SK-N-SH (cell line): ENCODE data around the gene FOXA1. TPM values are rescaled to one million over a fixed set of nuclear protein-coding genes. Genes with fewer than 3 reads are reported as not detected.

ENCODE experiments used
- CTCF ChIA-PET: fragments of 300-600, 350-600 bp; formaldehyde crosslinking; extraction: SDS; loops from one replicate; lab custom pipeline; 2021; lab: Yijun Ruan, JAX
- POLR2A ChIA-PET: fragments of 350-600 bp; sonication (Branson Sonifier 250); formaldehyde crosslinking; extraction: SDS; loops from one replicate; lab custom pipeline; 2020; ENCODE audit warnings: antibody characterized with exemption, inconsistent platforms; lab: Yijun Ruan, JAX
- DNase-seq: peaks from one replicate; pipeline ENCODE4 v3.0.0; 2012
- H2AFZ ChIP-seq: fragments of 200-600 bp; sonication (generic); 2 replicates; pipeline ENCODE4 v1.8.1; 2016; ENCODE audit warnings: antibody characterized with exemption, mild to moderate bottlenecking, low read depth
- H3F3A ChIP-seq: fragments of 200-600 bp; sonication (generic); replicated peaks from 2 replicates; pipeline ENCODE3; 2016; ENCODE audit warnings: antibody characterized with exemption, mild to moderate bottlenecking; ENCODE audit not compliant: insufficient read depth
- H3K27ac ChIP-seq, 2 experiments: fragments of 200-500 bp in 1 of 2; fragments of 200-600 bp in 1 of 2; sonication (Bioruptor generic) in 1 of 2; sonication (generic), shearing (Covaris generic) in 1 of 2; 2 replicates each; pipeline versions ENCODE4 v1.5.1 to v1.6.1; 2014 to 2016; ENCODE audit warnings: low read depth in 2 of 2, inconsistent platforms in 1 of 2, low read length in 1 of 2, mild to moderate bottlenecking in 1 of 2, mixed read lengths in 1 of 2
- H3K27me3 ChIP-seq: fragments of 200-600 bp; sonication (generic), shearing (Covaris generic); 2 replicates; pipeline ENCODE4 v1.6.1; 2016; ENCODE audit warnings: mixed run types; ENCODE audit not compliant: insufficient read depth
- H3K36me3 ChIP-seq, 2 experiments: fragments of 200-500 bp in 1 of 2; fragments of 200-600 bp in 1 of 2; sonication (Bioruptor generic) in 1 of 2; sonication (generic) in 1 of 2; replicated peaks in 1 of 2; 2 replicates each; pipeline versions ENCODE3 to v1.5.1; 2014 to 2016; ENCODE audit warnings: low read length in 1 of 2, mild to moderate bottlenecking in 1 of 2; ENCODE audit not compliant: insufficient read depth in 2 of 2, control insufficient read depth in 1 of 2
- H3K4me1 ChIP-seq, 2 experiments: fragments of 200-500 bp in 1 of 2; fragments of 200-600 bp in 1 of 2; sonication (Bioruptor generic) in 1 of 2; sonication (generic), shearing (Covaris generic) in 1 of 2; 2 replicates each; pipeline versions ENCODE4 v1.5.1 to v1.6.1; 2014 to 2016; ENCODE audit warnings: low read depth in 1 of 2, low read length in 1 of 2, mixed run types in 1 of 2; ENCODE audit not compliant: insufficient read depth in 2 of 2, control insufficient read depth in 1 of 2
- H3K4me2 ChIP-seq: fragments of 200-600 bp; sonication (generic), shearing (Covaris generic); 2 replicates; pipeline ENCODE4 v1.6.1; 2017; ENCODE audit warnings: mixed run types
- H3K4me3 ChIP-seq, 2 experiments: fragments of 200-500 bp in 1 of 2; fragments of 200-600 bp in 1 of 2; sonication (Bioruptor generic) in 1 of 2; sonication (generic), shearing (Covaris generic) in 1 of 2; 2 replicates each; pipeline versions ENCODE4 v1.5.1 to v1.8.1; 2014 to 2016; ENCODE audit warnings: low read depth in 2 of 2, inconsistent platforms in 1 of 2, low read length in 1 of 2, mild to moderate bottlenecking in 1 of 2, mixed read lengths in 1 of 2, moderate library complexity in 1 of 2
- H3K79me2 ChIP-seq: fragments of 200-600 bp; sonication (generic); 2 replicates; pipeline ENCODE4 v1.8.1; 2017; ENCODE audit warnings: mild to moderate bottlenecking; ENCODE audit not compliant: insufficient read depth
- H3K9ac ChIP-seq: fragments of 200-600 bp; sonication (generic); 2 replicates; pipeline ENCODE4 v1.6.1; 2017; ENCODE audit warnings: mixed run types
- H3K9me2 ChIP-seq: fragments of 200-600 bp; sonication (generic); 2 replicates; pipeline ENCODE4 v1.6.1; 2017; ENCODE audit warnings: mixed run types
- H3K9me3 ChIP-seq: fragments of 200-600 bp; sonication (generic); 2 replicates; pipeline ENCODE4 v1.6.1; 2017; ENCODE audit warnings: mixed run types, mild to moderate bottlenecking, moderate library complexity
- H4K20me1 ChIP-seq: fragments of 200-600 bp; sonication (generic); 2 replicates; pipeline ENCODE4 v1.6.1; 2017; ENCODE audit warnings: mild to moderate bottlenecking, mixed run types; ENCODE audit not compliant: insufficient read depth
- CTCF ChIP-seq: fragments of 200-600 bp; sonication (generic); IDR thresholded peaks from 2 replicates; pipeline ENCODE4 v1.6.1; 2017; ENCODE audit warnings: antibody characterized with exemption, mild to moderate bottlenecking, moderate library complexity
- EP300 ChIP-seq, 2 experiments: IDR thresholded peaks; 2 replicates each; pipeline versions ENCODE4 v1.4.0 to v1.6.1; 2012; ENCODE audit warnings: borderline replicate concordance in 1 of 2, low read depth in 1 of 2, low read length in 1 of 2
- EZH2phosphoT487 ChIP-seq: fragments of 200-600 bp; sonication (generic); IDR thresholded peaks from 2 replicates; pipeline ENCODE4 v1.6.1; 2017; ENCODE audit warnings: low read depth, mixed run types, mild to moderate bottlenecking, antibody characterized with exemption, moderate library complexity, borderline replicate concordance
- FOSL2 ChIP-seq: IDR thresholded peaks from 2 replicates; pipeline ENCODE4 v1.4.0; 2012; ENCODE audit warnings: low read depth, mild to moderate bottlenecking, moderate library complexity, borderline replicate concordance
- GABPA ChIP-seq: IDR thresholded peaks from 2 replicates; pipeline ENCODE4 v1.4.0; 2012; ENCODE audit warnings: low read depth, mild to moderate bottlenecking
- GATA2 ChIP-seq: sonication (generic); formaldehyde crosslinking; IDR thresholded peaks from 2 replicates; pipeline ENCODE4 v1.5.0; 2020; ENCODE audit warnings: mild to moderate bottlenecking, missing genetic modification reagents
- IRF3 ChIP-seq: fragments of 150-350 bp; IDR thresholded peaks from 2 replicates; pipeline ENCODE4 v1.6.1; 2016; ENCODE audit warnings: mild to moderate bottlenecking, low read depth, low read length
- JUND ChIP-seq: IDR thresholded peaks from 2 replicates; pipeline ENCODE4 v1.4.0; 2012
- POLR2AphosphoS5 ChIP-seq: IDR thresholded peaks from 2 replicates; pipeline ENCODE4 v1.6.1; 2012; ENCODE audit warnings: low read depth, low read length
- REST ChIP-seq: IDR thresholded peaks from 2 replicates; pipeline ENCODE4 v1.6.1; 2012; ENCODE audit warnings: mild to moderate bottlenecking, low read depth, low read length, moderate library complexity
- RFX5 ChIP-seq: IDR thresholded peaks from 2 replicates; pipeline ENCODE4 v1.6.1; 2012; ENCODE audit warnings: mild to moderate bottlenecking, improper control_type of control experiment, low read length
- SIN3A ChIP-seq: IDR thresholded peaks from 2 replicates; pipeline ENCODE4 v1.6.1; 2012; ENCODE audit warnings: low read depth, mild to moderate bottlenecking, low read length, moderate library complexity, borderline replicate concordance
- SMC3 ChIP-seq: IDR thresholded peaks from 2 replicates; pipeline ENCODE4 v1.6.1; 2012; ENCODE audit warnings: low read depth, low read length, improper control_type of control experiment
- TAF1 ChIP-seq: IDR thresholded peaks from 2 replicates; pipeline ENCODE4 v1.6.1; 2012; ENCODE audit warnings: low read depth, mild to moderate bottlenecking, low read length, moderate library complexity, borderline replicate concordance
- TCF12 ChIP-seq: IDR thresholded peaks from 2 replicates; pipeline ENCODE4 v1.4.0; 2012
- USF2 ChIP-seq: fragments of 150-350 bp; IDR thresholded peaks from 2 replicates; pipeline ENCODE4 v1.6.1; 2017; ENCODE audit warnings: antibody characterized with exemption, low read length, low read depth, borderline replicate concordance
- YY1 ChIP-seq: IDR thresholded peaks from 2 replicates; pipeline ENCODE4 v1.4.0; 2012; ENCODE audit warnings: low read depth, mild to moderate bottlenecking
- ZBTB33 ChIP-seq: IDR thresholded peaks from 2 replicates; pipeline ENCODE4 v1.4.0; 2012; ENCODE audit warnings: low read depth, borderline replicate concordance
- WGBS: methylation state at CpG from one replicate; pipeline ENCODE4 v1.1.6; 2017; ENCODE audit warnings: low lambda C conversion rate; 5-methylcytosine and 5-hydroxymethylcytosine counted together
- polyA plus RNA-seq, 3 experiments: library from polyadenylated mRNA; depleted of rRNA; stranded (reverse); fragments of >200 nt; gene quantifications; 2 replicates each; pipeline ENCODE4 v1.2.3, GENCODE V29; 2012

Gene FOXA1
- polyA plus RNA-seq, 1 of the 3 experiments (the other 2 are of a cell fraction) = not detected

GRCh38 chr14:37592482-37593408, 2.3 kb downstream of the FOXA1 start:
- Histone ChIP-seq H3K79me2 (no peaks in the 10 kb centered on the region), H3K27ac (no peak overlapping the region), H3K9me2 (no peaks in the 10 kb centered on the region), H2AFZ (no peak overlapping the region), H3F3A (no peaks in the 10 kb centered on the region), H3K9me3 (no peaks in the 10 kb centered on the region), H3K9ac (no peak overlapping the region), H3K36me3 (no peaks in the 10 kb centered on the region), H3K4me3 (no peak overlapping the region), H3K27me3 (peaks cover 33% of the 10 kb centered on the region), H3K4me1 (no peaks in the 10 kb centered on the region), H3K4me2 (no peak overlapping the region)
- ChIA-PET POLR2A (no interaction called here), CTCF (interaction anchor here (1.1 kb wide), 1 partner anchor 12 kb away, joined by 6 read pairs; no protein-coding TSS in a partner anchor)
- 15% methylated on average over 5 of the region's 42 CpGs for WGBS
- no peak for DNase-seq
- no peak for TF ChIP-seq CTCF
- no peak for TF ChIP-seq JUND
- no peak for TF ChIP-seq EZH2phosphoT487
- TF ChIP-seq GATA2 (CRISPR knock-in tag) = no peak
- TF ChIP-seq TCF12 = no peak
- no peak for TF ChIP-seq EP300 (IDR thresholded peaks at IDR 0.05; ENCODE audit: borderline replicate concordance in 1 of 2, low read depth in 1 of 2, low read length in 1 of 2)
- TF ChIP-seq IRF3 = no peak
- no peak for TF ChIP-seq GABPA
- no peak for TF ChIP-seq FOSL2
- no peak for TF ChIP-seq TAF1
- no peak for TF ChIP-seq USF2
- TF ChIP-seq RFX5 = no peak
- no peak for TF ChIP-seq ZBTB33
- TF ChIP-seq SIN3A = no peak
- no peak for TF ChIP-seq POLR2AphosphoS5
- TF ChIP-seq SMC3 = no peak
- no peak for TF ChIP-seq YY1
- TF ChIP-seq REST = no peak
- TF ChIP-seq, all 33 proteins: peak for 0
- H4K20me1 ChIP-seq = no peaks in the 10 kb centered on the region
